Panc1 (cell line): ENCODE measurements around the gene SORT1. TPM values are rescaled to one million over a fixed set of nuclear protein-coding genes. Genes with fewer than 3 reads are reported as not detected.

Source experiments
- ATAC-seq: fragments of 200-7000 bp; cut with Tn5 transposase; 2 replicates; pipeline ENCODE4 v1.9.1; 2020; ENCODE audit warnings: mild to moderate bottlenecking, moderate library complexity
- BruUV-seq: library from RNA; stranded (reverse); fragments of 400-500 nt; replicated peaks from 2 replicates; lab custom pipeline; 2021; lab: Mats Ljungman, UMichigan
- CTCF ChIA-PET: fragments of 300-600 bp; sonication (Branson Sonifier 250); formaldehyde crosslinking; loops from one replicate; lab custom pipeline; 2022; ENCODE audit warnings: antibody characterized with exemption; lab: Charles Lee
- POLR2A ChIA-PET: fragments of 300-600 bp; sonication (Branson Sonifier 250); formaldehyde crosslinking; loops from one replicate; lab custom pipeline; 2022; ENCODE audit warnings: antibody characterized with exemption; lab: Charles Lee
- DNase-seq: peaks from one replicate; pipeline ENCODE4 v3.0.0-alpha.2; 2010; ENCODE audit warnings: low read depth, low spot score
- H3K27ac ChIP-seq: 2 replicates; pipeline ENCODE4 v1.5.1; 2011; ENCODE audit warnings: mild to moderate bottlenecking, low read length, inconsistent platforms
- H3K27me3 ChIP-seq: fragments of 200-500 bp; sonication (Bioruptor generic); 2 replicates; pipeline ENCODE4 v1.6.0; 2014; ENCODE audit warnings: low read length, inconsistent platforms; ENCODE audit not compliant: control insufficient read depth, insufficient read depth
- H3K36me3 ChIP-seq: fragments of 200-500 bp; sonication (Bioruptor generic); 2 replicates; pipeline ENCODE4 v1.5.1; 2014; ENCODE audit warnings: inconsistent platforms, mild to moderate bottlenecking, low read length, moderate library complexity; ENCODE audit not compliant: control insufficient read depth, insufficient read depth
- H3K4me1 ChIP-seq: 2 replicates; pipeline ENCODE4 v1.5.1; 2011; ENCODE audit warnings: inconsistent platforms, mild to moderate bottlenecking, low read length, moderate library complexity; ENCODE audit not compliant: control insufficient read depth, insufficient read depth
- H3K4me3 ChIP-seq, 2 experiments: 2 replicates each; pipeline ENCODE4 v1.5.1; 2011 to 2012; ENCODE audit warnings: low read depth in 2 of 2, low read length in 2 of 2, mild to moderate bottlenecking in 2 of 2, inconsistent platforms in 1 of 2, moderate library complexity in 1 of 2
- H3K9me3 ChIP-seq: fragments of 200-500 bp; sonication (Bioruptor generic); 2 replicates; pipeline ENCODE4 v1.5.1; 2014; ENCODE audit warnings: low read depth, mild to moderate bottlenecking, inconsistent platforms, low read length, moderate library complexity; ENCODE audit not compliant: control insufficient read depth, insufficient read depth
- POLR2AphosphoS5 ChIP-seq: IDR thresholded peaks from 2 replicates; pipeline ENCODE4 v1.6.1; 2012; ENCODE audit warnings: mild to moderate bottlenecking, low read depth, low read length, moderate library complexity
- SIN3A ChIP-seq: IDR thresholded peaks from 2 replicates; pipeline ENCODE4 v1.6.1; 2012; ENCODE audit warnings: low read depth, mild to moderate bottlenecking, low read length, moderate library complexity, borderline replicate concordance; ENCODE audit not compliant: insufficient read depth
- TCF7L2 ChIP-seq: IDR thresholded peaks from 2 replicates; pipeline ENCODE4 v1.6.1; 2011; ENCODE audit warnings: mild to moderate bottlenecking, low read depth, low read length, inconsistent platforms
- in situ Hi-C: cut with HindIII; loops from 2 replicates; pipeline ENCODE4 v1.10.0; 2016; ENCODE audit warnings: low sequenced_read_pairs, low pct_unique_long_range_greater_than_20kb
- intact Hi-C: fragments of 100-400 bp; cut with micrococcal nuclease; formaldehyde crosslinking; loops from one replicate; pipeline ENCODE4 v1.10.0; 2022; ENCODE audit not compliant: unreplicated experiment
- total RNA-seq: library from RNA; stranded (reverse); gene quantifications from one replicate; pipeline ENCODE4 v1.2.1, GENCODE V29; 2021; ENCODE audit not compliant: unreplicated experiment
- TF ChIP-seq, protein P1 (sequence below), 2 experiments: IDR thresholded peaks; 2 replicates each; pipeline ENCODE4 v1.6.1; 2011 to 2012; ENCODE audit warnings: low read depth in 2 of 2, control low read depth in 1 of 2, low read length in 1 of 2, mild to moderate bottlenecking in 1 of 2, moderate library complexity in 1 of 2; ENCODE audit not compliant: insufficient read depth in 1 of 2
- TF ChIP-seq, protein P2 (sequence below): fragments of 450-650 bp; IDR thresholded peaks from 2 replicates; pipeline ENCODE4 v1.5.1; 2017; ENCODE audit warnings: mild to moderate bottlenecking

The SORT1 gene
- total RNA-seq, 1 experiment from 2014 or later, result 25.1 TPM

DNA sequence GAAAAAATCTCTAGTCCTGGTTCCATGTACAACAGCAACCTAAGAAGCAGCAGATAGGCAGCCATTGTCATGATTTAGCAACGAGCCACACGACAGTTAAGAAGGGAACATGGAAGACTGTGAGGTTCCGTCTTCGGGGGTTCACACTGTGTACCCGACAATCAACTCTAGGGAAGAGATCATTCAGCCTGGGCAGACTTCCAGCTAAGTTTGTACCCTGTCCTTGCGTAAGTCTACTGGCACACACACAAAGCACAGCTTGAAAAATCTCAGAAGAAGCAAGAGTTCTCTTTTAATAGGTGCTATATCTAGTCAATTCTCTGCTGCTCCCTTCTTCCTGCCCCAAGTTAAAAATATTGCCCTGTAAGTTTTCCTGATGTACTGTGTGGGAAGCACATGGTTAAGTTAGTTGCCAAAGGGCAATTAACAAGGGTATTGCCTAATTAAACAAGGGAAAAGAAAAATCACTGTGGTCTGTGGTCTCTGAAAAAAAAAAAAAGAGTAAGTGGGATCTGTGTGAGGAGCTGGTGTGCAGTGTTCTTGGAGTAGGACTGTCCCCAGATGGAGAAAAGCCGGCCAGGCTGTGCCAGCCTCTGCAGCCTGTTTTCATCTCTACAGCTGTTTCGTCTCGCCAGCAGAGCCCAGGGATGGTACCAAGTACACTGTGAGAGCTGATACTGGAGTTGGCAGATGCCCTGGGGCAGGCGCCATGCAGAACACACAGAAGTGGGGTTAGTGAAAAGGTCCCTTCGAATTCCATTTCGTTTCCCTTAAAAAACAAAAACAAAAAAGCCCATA is 84.5 kb downstream of the SORT1 start:
- CTCF ChIA-PET, result no interaction called here
- TF ChIP-seq TCF7L2 (no peak), SIN3A (no peak), POLR2AphosphoS5 (no peak)
- TF ChIP-seq, protein P1, sequence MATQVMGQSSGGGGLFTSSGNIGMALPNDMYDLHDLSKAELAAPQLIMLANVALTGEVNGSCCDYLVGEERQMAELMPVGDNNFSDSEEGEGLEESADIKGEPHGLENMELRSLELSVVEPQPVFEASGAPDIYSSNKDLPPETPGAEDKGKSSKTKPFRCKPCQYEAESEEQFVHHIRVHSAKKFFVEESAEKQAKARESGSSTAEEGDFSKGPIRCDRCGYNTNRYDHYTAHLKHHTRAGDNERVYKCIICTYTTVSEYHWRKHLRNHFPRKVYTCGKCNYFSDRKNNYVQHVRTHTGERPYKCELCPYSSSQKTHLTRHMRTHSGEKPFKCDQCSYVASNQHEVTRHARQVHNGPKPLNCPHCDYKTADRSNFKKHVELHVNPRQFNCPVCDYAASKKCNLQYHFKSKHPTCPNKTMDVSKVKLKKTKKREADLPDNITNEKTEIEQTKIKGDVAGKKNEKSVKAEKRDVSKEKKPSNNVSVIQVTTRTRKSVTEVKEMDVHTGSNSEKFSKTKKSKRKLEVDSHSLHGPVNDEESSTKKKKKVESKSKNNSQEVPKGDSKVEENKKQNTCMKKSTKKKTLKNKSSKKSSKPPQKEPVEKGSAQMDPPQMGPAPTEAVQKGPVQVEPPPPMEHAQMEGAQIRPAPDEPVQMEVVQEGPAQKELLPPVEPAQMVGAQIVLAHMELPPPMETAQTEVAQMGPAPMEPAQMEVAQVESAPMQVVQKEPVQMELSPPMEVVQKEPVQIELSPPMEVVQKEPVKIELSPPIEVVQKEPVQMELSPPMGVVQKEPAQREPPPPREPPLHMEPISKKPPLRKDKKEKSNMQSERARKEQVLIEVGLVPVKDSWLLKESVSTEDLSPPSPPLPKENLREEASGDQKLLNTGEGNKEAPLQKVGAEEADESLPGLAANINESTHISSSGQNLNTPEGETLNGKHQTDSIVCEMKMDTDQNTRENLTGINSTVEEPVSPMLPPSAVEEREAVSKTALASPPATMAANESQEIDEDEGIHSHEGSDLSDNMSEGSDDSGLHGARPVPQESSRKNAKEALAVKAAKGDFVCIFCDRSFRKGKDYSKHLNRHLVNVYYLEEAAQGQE (IDR thresholded peaks at IDR 0.05; ENCODE audit: insufficient read depth in 1 of 2, low read depth in 2 of 2, low read length in 1 of 2), result no peak
- TF ChIP-seq, protein P2, sequence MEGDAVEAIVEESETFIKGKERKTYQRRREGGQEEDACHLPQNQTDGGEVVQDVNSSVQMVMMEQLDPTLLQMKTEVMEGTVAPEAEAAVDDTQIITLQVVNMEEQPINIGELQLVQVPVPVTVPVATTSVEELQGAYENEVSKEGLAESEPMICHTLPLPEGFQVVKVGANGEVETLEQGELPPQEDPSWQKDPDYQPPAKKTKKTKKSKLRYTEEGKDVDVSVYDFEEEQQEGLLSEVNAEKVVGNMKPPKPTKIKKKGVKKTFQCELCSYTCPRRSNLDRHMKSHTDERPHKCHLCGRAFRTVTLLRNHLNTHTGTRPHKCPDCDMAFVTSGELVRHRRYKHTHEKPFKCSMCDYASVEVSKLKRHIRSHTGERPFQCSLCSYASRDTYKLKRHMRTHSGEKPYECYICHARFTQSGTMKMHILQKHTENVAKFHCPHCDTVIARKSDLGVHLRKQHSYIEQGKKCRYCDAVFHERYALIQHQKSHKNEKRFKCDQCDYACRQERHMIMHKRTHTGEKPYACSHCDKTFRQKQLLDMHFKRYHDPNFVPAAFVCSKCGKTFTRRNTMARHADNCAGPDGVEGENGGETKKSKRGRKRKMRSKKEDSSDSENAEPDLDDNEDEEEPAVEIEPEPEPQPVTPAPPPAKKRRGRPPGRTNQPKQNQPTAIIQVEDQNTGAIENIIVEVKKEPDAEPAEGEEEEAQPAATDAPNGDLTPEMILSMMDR, result no peak
- in situ Hi-C loops, result no loop called here
- Histone ChIP-seq H3K36me3 (no peaks in the 10 kb centered on the region), H3K4me1 (no peaks in the 10 kb centered on the region), H3K27ac (no peak overlapping the region), H3K4me3 (no peak overlapping the region), H3K9me3 (no peaks in the 10 kb centered on the region), H3K27me3 (no peaks in the 10 kb centered on the region)
- BruUV-seq, result no TSS peak
- DNase-seq, result no peak
- no peak for ATAC-seq
- POLR2A ChIA-PET, result interaction anchor here (0.6 kb wide), 1 partner anchor 268 kb away, joined by 4 read pairs; no protein-coding TSS in a partner anchor
- intact Hi-C loops, result no loop called here

DNA sequence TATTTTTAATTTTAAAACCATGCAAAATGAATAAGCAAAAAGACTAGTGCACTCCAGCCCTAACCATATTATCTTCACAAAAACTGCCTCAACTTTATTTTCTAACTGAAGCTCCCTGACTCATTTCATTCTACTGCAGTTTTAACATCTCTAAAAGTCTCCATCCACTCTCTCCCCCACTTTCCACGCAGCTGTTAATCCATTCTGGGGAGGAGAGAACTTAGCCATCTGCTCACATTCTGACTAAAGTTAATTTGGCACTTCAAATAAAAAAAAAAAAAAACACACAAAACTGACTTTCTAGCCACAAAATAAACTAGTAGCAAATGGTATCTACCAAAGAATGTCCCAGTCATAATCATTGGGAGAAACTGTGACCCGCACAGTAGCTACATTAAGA is 85.5 kb downstream of the SORT1 start:
- TF ChIP-seq TCF7L2, result no peak
- TF ChIP-seq, protein P1 (IDR thresholded peaks at IDR 0.05; ENCODE audit: insufficient read depth in 1 of 2, low read depth in 2 of 2, low read length in 1 of 2), result no peak
- no peak for TF ChIP-seq SIN3A
- TF ChIP-seq POLR2AphosphoS5, result no peak
- TF ChIP-seq, protein P2, result no peak
- no peak for DNase-seq
- no peak overlapping the region for H3K4me3 ChIP-seq
- no peaks in the 10 kb centered on the region for H3K9me3 ChIP-seq
- no peaks in the 10 kb centered on the region for H3K36me3 ChIP-seq
- intact Hi-C loops, result no loop called here
- BruUV-seq, result no TSS peak
- no peak overlapping the region for H3K27ac ChIP-seq
- ChIA-PET POLR2A (no interaction called here), CTCF (interaction anchor here (0.7 kb wide), 1 partner anchor 221 kb away, joined by 6 read pairs; no protein-coding TSS in a partner anchor)
- no peak for ATAC-seq
- H3K4me1 ChIP-seq, result no peaks in the 10 kb centered on the region
- no peaks in the 10 kb centered on the region for H3K27me3 ChIP-seq
- in situ Hi-C loops, result no loop called here
